Transverse colon (tissue), 4 donors: ENCODE data around the gene CRYBA4. TPM values are rescaled to one million over a fixed set of nuclear protein-coding genes. Genes with fewer than 3 reads are reported as not detected.

Experiments used
- DNase-seq: peaks from one replicate; pipeline ENCODE4 v3.0.0-alpha.2; 2019
- H3K27ac ChIP-seq, 4 donors: fragments of 200-600 bp; sonication (generic); 2 replicates each; pipeline ENCODE4 v1.5.1; 2016 to 2018; ENCODE audit warnings: inconsistent platforms in 4 of 4
- H3K27me3 ChIP-seq: fragments of 200-600 bp; sonication (generic); 2 replicates; pipeline ENCODE4 v1.5.1; 2017; ENCODE audit warnings: inconsistent platforms
- H3K36me3 ChIP-seq, 4 donors: fragments of 200-600 bp; sonication (generic); 2 replicates each; pipeline ENCODE4 v1.5.1; 2017 to 2019; ENCODE audit warnings: inconsistent platforms in 4 of 4
- H3K4me1 ChIP-seq, 4 donors: fragments of 200-600 bp; sonication (generic); 2 replicates each; pipeline ENCODE4 v1.5.1; 2017 to 2020; ENCODE audit warnings: inconsistent platforms in 4 of 4
- H3K4me3 ChIP-seq, 4 donors: fragments of 200-600 bp; sonication (generic); 1 replicate in 1 of 4; 2 replicates in 3 of 4; pipeline versions ENCODE4 v1.5.1 to v1.6.1; 2017 to 2019; ENCODE audit warnings: inconsistent platforms in 4 of 4
- H3K9me3 ChIP-seq, 2 donors: fragments of 200-600 bp; sonication (generic); 2 replicates each; pipeline ENCODE4 v1.5.1; 2017 to 2019; ENCODE audit warnings: inconsistent platforms in 2 of 2
- EP300 ChIP-seq: sonication (generic); formaldehyde crosslinking; IDR thresholded peaks from one replicate; pipeline ENCODE4 v1.6.1; 2017; ENCODE audit warnings: antibody characterized with exemption, low read depth
- POLR2A ChIP-seq: fragments of 450-650 bp; IDR thresholded peaks from one replicate; pipeline ENCODE4 v1.6.1; 2016; ENCODE audit warnings: antibody characterized with exemption, mild to moderate bottlenecking, moderate library complexity
- POLR2AphosphoS5 ChIP-seq, 3 donors: sonication (generic); formaldehyde crosslinking; IDR thresholded peaks; one replicate each; pipeline ENCODE4 v1.6.1; 2016; ENCODE audit warnings: antibody characterized with exemption in 3 of 3
- WGBS, 2 donors: methylation state at CpG; one replicate each; pipeline ENCODE4 v1.1.5; 2018; ENCODE audit warnings: low coverage in 1 of 2; 5-methylcytosine and 5-hydroxymethylcytosine counted together
- in situ Hi-C, 4 donors: fragments of 200-750 bp; cut with MboI; loops; one replicate each; pipeline versions ENCODE4 v1.15.0 to v1.15.1; 2017; ENCODE audit warnings: low sequenced_read_pairs in 3 of 4, low pct_ligation_motif_present in 1 of 4, low pct_unique_long_range_greater_than_20kb in 1 of 4
- intact Hi-C: fragments of 100-400 bp; cut with DNase I; formaldehyde crosslinking; loops from one replicate; pipeline ENCODE4 v1.15.1; 2023; ENCODE audit warnings: low total_unique reads
- total RNA-seq, 4 donors: library from RNA; depleted of rRNA; stranded (reverse); fragments of >200 nt; gene quantifications; one replicate each; pipeline ENCODE4 v1.1.0, GENCODE V29; 2016
- TF ChIP-seq, protein P1 (sequence below), 5 experiments: fragments of 200-600 bp in 3 of 5; fragments of 450-650 bp in 2 of 5; sonication (generic) in 3 of 5; IDR thresholded peaks; 1 replicate in 2 of 5; 2 replicates in 3 of 5; pipeline ENCODE4 v1.5.1; 2016 to 2017; ENCODE audit warnings: antibody characterized with exemption in 5 of 5, inconsistent platforms in 3 of 5, mild to moderate bottlenecking in 2 of 5, moderate library complexity in 1 of 5

The CRYBA4 gene
- total RNA-seq, 4 donors from 2014 or later: not detected

DNA sequence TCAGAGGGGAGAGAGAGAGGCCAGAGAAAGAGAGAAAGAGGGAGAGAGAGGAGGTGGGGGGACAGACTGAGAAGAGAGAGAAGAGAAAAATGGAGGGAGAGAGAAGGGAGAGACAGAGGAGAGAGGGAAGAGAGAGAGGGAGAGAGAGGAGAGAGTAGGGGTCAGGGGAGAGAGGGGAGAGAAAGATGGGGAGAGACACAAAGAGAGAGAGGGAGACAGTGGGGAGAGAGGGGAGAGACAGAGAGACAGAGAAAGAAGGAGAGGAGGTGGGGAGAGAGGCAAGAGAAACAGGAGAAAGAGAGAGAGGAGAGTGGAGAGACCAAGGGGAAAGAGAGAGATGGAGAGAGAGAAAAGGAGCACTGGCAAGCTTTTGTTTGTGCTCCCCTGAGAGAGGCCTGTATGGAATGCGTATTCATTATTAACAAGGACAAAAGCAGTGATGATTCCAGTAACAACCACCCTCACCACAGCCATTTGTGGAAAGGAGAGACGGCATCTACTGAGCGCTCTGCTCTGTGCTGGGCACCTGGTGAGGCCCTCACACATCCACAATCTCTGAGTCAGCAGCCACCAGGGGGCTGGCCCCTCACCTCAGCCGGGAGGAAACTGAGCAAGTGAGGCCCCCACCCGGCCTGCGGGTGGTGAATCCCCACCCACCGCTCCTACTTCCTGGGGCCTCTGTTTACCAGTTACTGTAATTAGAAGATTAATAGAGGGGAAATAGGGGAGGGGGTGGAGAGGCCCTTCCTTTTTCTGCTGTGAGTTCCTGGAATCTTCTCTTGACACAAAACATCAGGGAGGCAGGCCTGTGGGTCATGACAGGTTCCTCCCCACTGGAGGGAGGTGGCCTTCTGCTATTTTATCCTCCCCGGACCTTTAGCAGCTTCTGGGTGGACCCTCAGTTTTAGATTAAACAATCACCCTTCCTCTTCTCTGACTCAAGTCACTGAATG, 21.0 kb downstream of the CRYBA4 start:
- peaks cover 14% of the 10 kb centered on the region for H3K27me3 ChIP-seq
- H3K9me3 ChIP-seq: no peaks in the 10 kb centered on the region
- peak; percentile 53 for DNase-seq
- intact Hi-C loops (no loop called here), in situ Hi-C loops (no loop called here)
- H3K4me1 ChIP-seq: peaks cover 3 to 12% (median 9%) of the 10 kb centered on the region in 4 donors
- WGBS, 2 donors: 38% methylated on average over 8 of the region's 8 CpGs; no CpG with 5 or more reads in 1 of the 2 donors
- no peaks in the 10 kb centered on the region for H3K36me3 ChIP-seq
- peak overlapping the region in 1 of 4 donors; percentile 5 for H3K27ac ChIP-seq
- TF ChIP-seq POLR2A (no peak), POLR2AphosphoS5 (IDR thresholded peaks at IDR 0.05) (no peak), EP300 (no peak)
- TF ChIP-seq, protein P1, sequence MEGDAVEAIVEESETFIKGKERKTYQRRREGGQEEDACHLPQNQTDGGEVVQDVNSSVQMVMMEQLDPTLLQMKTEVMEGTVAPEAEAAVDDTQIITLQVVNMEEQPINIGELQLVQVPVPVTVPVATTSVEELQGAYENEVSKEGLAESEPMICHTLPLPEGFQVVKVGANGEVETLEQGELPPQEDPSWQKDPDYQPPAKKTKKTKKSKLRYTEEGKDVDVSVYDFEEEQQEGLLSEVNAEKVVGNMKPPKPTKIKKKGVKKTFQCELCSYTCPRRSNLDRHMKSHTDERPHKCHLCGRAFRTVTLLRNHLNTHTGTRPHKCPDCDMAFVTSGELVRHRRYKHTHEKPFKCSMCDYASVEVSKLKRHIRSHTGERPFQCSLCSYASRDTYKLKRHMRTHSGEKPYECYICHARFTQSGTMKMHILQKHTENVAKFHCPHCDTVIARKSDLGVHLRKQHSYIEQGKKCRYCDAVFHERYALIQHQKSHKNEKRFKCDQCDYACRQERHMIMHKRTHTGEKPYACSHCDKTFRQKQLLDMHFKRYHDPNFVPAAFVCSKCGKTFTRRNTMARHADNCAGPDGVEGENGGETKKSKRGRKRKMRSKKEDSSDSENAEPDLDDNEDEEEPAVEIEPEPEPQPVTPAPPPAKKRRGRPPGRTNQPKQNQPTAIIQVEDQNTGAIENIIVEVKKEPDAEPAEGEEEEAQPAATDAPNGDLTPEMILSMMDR (IDR thresholded peaks at IDR 0.05): no peak
- no peak overlapping the region for H3K4me3 ChIP-seq

DNA sequence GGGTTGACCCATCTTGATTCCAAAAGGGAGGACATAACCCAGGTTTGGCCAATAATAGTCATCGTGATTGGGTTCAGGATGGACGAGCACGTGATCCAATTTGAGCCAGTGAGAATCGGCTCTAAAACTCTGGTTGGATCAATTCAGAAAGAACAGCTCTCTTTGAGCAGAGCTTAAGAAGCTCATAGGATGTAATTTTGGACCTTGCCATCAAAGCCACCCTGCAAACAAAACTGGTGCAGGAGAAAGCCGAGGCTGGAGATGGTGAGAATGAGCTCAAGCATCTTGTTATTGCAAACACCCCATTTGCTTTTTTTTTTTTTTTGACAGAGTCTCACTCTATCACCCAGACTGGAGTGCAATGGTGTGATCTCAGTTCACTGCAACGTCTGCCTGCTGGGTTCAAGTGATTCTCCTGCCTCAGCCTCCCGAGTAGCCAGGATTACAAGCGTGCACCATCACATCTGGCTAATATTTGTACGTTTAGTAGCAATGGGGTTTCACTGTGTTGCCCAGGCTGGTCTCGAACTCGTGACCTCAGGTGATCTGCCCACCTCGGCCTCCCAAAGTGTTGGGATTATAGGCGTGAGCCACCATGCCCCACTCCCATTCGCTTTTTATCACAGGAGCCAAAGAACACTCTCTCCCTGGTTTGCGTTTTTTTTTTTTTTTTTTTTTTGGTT, 21.8 kb downstream of the CRYBA4 start:
- H3K27me3 ChIP-seq: peaks cover 23% of the 10 kb centered on the region

DNA sequence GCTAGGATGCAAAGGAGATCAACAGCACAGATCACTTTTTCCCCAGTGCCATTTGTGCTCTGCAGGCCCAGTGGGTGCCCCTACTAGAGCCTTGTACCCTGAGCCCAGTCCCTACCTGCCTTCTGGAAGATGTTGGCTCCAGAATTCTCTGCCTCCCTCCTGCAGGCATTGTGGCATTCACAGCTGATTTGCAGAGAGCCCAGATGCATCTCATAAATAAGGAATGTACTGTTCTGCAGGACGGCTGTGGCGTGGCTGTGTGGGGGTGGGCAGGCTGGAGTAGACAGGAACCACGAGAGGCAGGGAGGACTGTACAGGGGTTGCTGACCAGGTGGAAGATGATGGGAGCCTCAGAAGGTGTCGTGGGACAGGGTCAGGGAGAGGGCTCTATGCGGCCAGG, 24.4 kb downstream of the CRYBA4 start:
- intact Hi-C loops: no loop called here
- in situ Hi-C loops: no loop called here
- Histone ChIP-seq H3K27ac (no peak overlapping the region), H3K4me1 (peaks cover 3 to 12% (median 9%) of the 10 kb centered on the region in 4 donors), H3K27me3 (peaks cover 31% of the 10 kb centered on the region), H3K36me3 (no peaks in the 10 kb centered on the region), H3K9me3 (no peaks in the 10 kb centered on the region), H3K4me3 (no peak overlapping the region)
- DNase-seq: no peak
- 53 to 54% methylated on average over 5 of the region's 5 CpGs for WGBS, 2 donors
- TF ChIP-seq, protein P1 (IDR thresholded peaks at IDR 0.05): no peak
- TF ChIP-seq EP300 (no peak), POLR2A (no peak)

More for the DNA sequence above, 21.8 kb downstream of the CRYBA4 start:
- intact Hi-C loops (no loop called here), in situ Hi-C loops (no loop called here)
- Histone ChIP-seq H3K36me3 (no peaks in the 10 kb centered on the region), H3K27ac (no peak overlapping the region), H3K4me1 (peaks cover 3 to 12% (median 9%) of the 10 kb centered on the region in 4 donors), H3K4me3 (no peak overlapping the region), H3K9me3 (no peaks in the 10 kb centered on the region)
- TF ChIP-seq POLR2A (no peak), POLR2AphosphoS5 (IDR thresholded peaks at IDR 0.05) (no peak), EP300 (no peak)
- TF ChIP-seq, protein P1 (IDR thresholded peaks at IDR 0.05): no peak
- 91 to 93% methylated on average over 10 to 15 of the region's 15 CpGs for WGBS, 2 donors
- DNase-seq: no peak

DNA sequence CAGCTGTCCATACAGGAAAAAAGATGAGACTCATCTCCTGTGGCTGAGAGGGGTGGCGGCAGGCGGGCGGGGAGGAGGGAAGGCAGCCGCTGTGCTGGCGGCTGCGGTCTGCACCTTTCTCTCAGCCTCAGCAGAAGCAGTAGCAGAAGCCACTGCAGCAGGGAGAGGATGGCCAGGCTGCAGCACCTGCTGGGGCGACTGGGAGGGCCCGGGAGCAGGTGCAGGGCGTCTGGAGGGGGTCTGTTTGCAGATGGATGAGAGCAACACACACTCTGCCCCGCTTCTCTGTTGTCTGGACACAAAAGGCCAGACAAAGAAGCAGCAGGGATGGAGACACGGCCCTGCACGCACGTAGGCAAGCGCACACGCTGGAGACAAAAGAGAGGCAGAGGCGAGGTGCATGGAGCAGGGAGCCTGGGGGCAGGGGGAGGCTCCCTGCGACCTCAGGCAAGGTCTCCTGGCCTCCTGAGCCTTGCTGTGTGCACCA, 26.3 kb downstream of the CRYBA4 start:
- peak; percentile 22 for DNase-seq
- peaks cover 2 to 12% (median 9%) of the 10 kb centered on the region in 4 donors for H3K4me1 ChIP-seq
- H3K9me3 ChIP-seq: no peaks in the 10 kb centered on the region
- TF ChIP-seq, protein P1 (IDR thresholded peaks at IDR 0.05): no peak
- TF ChIP-seq EP300: no peak
- TF ChIP-seq POLR2A: no peak
- TF ChIP-seq POLR2AphosphoS5 (IDR thresholded peaks at IDR 0.05): no peak
- no peak overlapping the region for H3K4me3 ChIP-seq
- peaks cover 45% of the 10 kb centered on the region for H3K27me3 ChIP-seq
- intact Hi-C loops: no loop called here
- WGBS, 2 donors: 17 to 21% methylated on average over 2 to 17 of the region's 17 CpGs
- H3K27ac ChIP-seq: no peak overlapping the region
- in situ Hi-C loops: no loop called here
- no peaks in the 10 kb centered on the region for H3K36me3 ChIP-seq
